Mammary epithelial cell (primary cell): ENCODE data around the gene IQSEC3.

Experiments used
- CTCF ChIP-seq, 2 donors: IDR thresholded peaks in 1 of 2; conservative IDR thresholded peaks in 1 of 2; 2 replicates each; pipeline ENCODE4 v1.5.1; 2011 to 2012; ENCODE audit warnings: inconsistent platforms in 2 of 2, low read length in 2 of 2, mild to moderate bottlenecking in 2 of 2, control low read depth in 1 of 2, low read depth in 1 of 2; ENCODE audit not compliant: insufficient read depth in 1 of 2; ENCODE audit errors: extremely low read depth in 1 of 2
- EZH2 ChIP-seq: IDR thresholded peaks from 2 replicates; pipeline ENCODE4 v1.6.1; 2012; ENCODE audit warnings: low read length, inconsistent platforms, borderline replicate concordance

- no peak for TF ChIP-seq CTCF (conservative IDR thresholded peaks at IDR 0.05 in 1 of 2, IDR thresholded peaks at IDR 0.05 in 1 of 2; ENCODE audit: extremely low read depth in 1 of 2, insufficient read depth in 1 of 2, low read depth in 1 of 2, low read length in 2 of 2)
- no peak for TF ChIP-seq EZH2
Measured at GRCh38 chr12:195156-195555, 128.6 kb downstream of the IQSEC3 start.
